Measurements from ENCODE around the gene FNBP1.
A peak's percentile ranks its signal among the peaks of the same experiment; 100 is the strongest.

Gene FNBP1

GRCh38 chr9:129849901-129850300 lies 193.1 kb downstream of the FNBP1 start:
- DNase-seq = no peak

DNA sequence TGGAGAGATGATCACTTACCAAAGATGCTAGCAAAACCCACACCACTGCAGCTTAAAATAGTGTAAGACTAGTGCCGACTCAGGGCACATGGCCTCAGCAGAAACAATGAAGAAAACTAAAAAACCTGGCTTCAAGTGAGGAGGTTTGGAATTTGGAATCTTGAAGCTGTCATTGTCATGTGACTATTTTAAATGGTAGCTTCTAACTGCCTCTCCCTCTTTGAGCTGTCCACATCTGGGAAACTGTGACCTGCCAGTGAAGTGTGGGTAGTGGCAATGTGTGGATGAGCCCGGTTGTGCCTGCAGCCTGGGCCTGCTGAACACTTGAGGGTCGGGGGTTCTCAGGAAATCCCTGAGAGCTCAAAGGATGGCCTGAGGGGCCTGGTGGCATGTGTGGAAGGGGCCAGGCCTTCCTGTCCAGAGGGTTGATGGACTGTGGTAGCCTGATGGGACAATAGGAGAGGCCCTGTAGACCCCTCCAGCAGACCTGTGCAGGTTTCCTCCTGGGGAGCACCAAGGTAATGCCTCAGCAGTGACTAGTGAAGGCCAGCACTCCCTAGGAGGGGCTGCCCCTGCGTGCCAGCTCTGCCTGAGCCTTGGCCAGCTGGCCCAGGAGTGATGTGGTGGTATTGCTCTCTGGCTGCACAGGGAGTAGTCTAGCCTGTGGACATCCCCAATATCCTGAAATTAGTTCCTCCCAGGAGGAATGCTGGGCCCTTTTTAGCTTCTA lies 194.1 kb downstream of the FNBP1 start:
- no peak for DNase-seq

DNA sequence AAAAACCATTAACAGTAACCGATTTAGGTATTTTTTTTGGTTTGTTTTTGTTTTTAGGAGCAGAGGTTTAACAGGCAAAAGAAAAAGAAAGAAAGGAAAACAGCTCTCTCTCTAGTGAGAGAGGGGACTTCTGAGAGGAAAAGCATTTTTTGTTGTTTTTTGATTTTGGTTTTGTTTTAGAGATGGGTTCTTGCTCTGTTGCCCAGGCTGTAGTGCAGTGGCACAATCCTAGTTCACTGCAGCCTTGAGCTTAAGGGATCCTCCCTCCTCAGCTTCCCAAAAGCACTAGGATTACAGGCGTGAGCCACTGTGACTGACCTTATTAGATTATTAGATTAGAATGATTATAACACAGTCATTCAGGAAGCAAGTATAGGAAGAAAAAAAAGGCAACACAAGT lies 197.6 kb downstream of the FNBP1 start:
- no peak for DNase-seq

DNA sequence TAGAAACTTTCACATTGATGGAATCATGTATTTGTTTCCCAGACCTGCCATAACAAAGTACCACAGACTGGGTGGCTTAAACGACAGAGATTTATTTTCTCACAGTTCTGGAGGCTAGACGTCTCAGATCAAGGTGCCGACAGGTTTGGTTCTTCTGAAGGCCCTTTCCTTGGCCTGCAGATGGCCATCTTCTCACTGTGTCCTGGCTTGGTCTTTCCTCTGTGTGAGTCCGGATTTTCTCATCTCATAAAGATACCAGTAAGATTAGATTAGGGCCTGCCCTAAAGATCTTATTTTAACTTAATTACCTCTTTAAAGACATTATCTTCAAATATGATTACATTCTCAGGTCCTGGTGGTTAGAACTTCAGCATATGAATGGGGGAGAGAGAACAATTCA lies 201.9 kb downstream of the FNBP1 start:
- DNase-seq = no peak

- DNase-seq = peak; percentile 97
Observed at GRCh38 chr9:129840034-129840433, 203.0 kb downstream of the FNBP1 start.

- DNase-seq = peak; percentile 88
Observed at GRCh38 chr9:129839324-129840023, 203.5 kb downstream of the FNBP1 start.

GRCh38 chr9:129838707-129839259 lies 204.2 kb downstream of the FNBP1 start:
- DNase-seq = no peak

Measured in DMS53 (cell line).